Stimulated activated CD8-positive, alpha-beta memory T cell treated with anti-CD3 and anti-CD28 coated beads, Interleukin-4, amount 100 ng/mL, for 4 hours (primary cell): ENCODE results near the gene FBXW8.
A peak's percentile ranks its signal among the peaks of the same experiment; 100 is the strongest.
"Not testable (repeated sequence)": the region's sequence is repeated elsewhere in the genome, so short reads cannot be mapped to it uniquely, and the experiment has no call there.

Source experiments
- DNase-seq, 2 donors: peaks; one replicate each; pipeline ENCODE4 v3.0.0-alpha.2; 2020; ENCODE audit warnings: low read depth in 2 of 2, low spot score in 1 of 2

FBXW8 gene

DNA sequence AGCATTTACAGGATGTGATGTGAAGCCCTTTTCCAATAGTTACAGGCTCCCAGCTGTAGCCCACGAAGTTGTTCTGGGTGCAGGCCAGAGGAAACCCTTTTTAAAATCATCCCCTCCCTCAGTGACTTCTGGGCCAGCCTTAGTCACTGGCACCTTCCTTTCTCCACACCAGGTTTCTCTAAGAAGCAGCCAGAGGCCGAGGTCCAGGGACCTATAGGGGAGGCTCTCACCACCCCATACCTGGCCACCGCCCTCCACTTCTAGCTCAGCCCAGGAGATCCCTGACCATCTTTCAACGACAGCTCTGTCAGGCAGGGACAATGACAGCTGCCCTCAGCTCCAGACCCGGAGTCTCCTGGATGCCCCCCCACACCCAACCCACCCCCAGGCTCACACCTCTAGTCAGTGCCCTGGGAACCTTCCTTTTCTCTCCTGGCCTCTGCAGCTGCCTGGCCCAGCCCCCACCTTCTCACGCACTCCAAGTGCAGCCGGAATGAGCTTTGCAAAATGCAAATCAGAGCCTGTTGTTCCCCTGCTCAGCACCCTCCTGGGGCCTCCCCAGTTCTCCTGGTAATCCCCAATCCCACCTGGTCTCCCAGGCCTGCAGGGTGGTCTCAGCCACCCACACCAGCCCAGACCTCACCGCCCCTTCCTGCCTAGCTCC, 141.8 kb downstream of the FBXW8 start:
- DNase-seq: no peak

DNA sequence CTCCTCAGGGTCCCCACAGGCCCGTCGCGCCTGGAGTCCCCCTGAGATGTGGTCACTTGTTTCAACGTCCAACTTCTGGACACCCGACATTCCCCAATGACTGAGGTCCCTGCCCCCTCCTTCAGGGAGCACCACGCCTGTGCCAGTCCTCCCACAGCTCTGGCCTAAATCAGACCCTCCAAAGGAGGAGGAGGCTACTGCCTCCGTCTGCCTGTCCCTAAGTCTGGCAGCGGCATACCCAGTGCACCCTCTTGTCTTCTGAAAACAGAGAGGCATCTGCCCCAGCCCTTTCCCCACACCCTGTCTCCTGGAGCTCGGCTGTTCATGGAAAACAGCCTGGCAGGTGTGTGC, 142.3 kb downstream of the FBXW8 start:
- no peak for DNase-seq

DNA sequence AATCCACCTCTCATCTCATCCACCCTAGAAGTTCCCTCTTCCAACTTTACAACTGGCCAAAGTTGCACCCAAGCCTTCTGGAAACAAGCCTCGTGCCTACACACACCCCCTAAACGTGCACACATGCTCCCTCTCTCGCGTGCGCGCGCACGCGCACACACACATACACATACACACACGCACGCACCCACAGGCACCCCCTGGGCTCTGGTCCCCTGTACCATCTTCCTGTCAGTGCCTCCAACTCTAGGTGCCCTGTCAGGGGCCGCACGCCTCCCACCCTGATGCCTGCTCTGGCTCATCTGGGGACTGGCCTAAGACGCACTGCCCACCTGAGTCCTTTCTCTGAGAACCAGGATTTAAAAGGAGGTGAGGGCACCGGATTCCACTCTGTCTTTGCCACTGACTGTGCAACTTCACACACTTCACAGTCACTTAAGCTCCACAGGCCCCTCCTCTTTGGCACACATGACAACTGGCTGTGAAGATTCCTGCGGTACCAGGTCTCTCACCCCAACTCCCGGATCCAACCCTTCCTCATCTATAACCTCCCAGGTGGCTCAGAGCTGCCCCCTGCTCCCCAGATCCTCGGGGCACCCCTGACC, 142.9 kb downstream of the FBXW8 start:
- no peak for DNase-seq

DNA sequence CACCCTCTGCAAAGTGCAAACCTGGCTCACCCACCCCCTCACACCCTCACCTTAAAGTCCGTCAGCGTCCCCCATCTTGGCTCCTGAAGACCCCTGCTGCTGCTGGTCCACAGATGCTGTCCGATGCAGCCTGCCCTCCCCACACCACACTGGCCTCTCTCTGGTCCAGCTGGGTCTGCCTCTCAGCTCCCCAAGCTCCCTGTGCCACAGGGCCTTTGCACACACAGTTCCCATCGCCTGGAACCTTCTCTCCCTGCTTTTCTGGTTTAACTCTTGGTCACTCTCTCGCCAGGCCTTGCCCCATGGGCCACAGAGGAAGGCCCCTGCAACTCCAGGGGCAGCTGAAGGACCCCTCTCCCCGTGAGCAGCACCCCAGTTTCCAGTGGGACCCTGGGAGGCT, 143.5 kb downstream of the FBXW8 start:
- DNase-seq: no peak

DNA sequence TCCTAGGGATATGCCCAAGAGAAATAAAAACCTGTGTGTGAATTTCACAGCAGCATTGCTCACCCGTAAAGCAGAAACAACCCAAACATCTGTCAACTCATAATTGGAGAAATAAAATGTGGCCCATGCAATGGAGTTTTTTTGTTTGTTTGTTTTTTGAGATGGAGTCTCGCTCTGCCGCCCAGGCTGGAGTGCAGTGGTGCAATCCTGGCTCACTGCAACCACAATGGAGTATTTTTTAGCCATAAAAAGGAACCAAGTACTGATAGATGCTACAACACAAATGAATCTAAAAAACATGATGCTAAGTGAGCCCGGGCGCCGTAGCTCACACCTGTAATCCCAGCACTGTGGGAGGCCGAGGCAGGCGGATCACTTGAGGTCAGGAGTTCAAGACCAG, 146.9 kb downstream of the FBXW8 start:
- not testable (repeated sequence) for DNase-seq

DNA sequence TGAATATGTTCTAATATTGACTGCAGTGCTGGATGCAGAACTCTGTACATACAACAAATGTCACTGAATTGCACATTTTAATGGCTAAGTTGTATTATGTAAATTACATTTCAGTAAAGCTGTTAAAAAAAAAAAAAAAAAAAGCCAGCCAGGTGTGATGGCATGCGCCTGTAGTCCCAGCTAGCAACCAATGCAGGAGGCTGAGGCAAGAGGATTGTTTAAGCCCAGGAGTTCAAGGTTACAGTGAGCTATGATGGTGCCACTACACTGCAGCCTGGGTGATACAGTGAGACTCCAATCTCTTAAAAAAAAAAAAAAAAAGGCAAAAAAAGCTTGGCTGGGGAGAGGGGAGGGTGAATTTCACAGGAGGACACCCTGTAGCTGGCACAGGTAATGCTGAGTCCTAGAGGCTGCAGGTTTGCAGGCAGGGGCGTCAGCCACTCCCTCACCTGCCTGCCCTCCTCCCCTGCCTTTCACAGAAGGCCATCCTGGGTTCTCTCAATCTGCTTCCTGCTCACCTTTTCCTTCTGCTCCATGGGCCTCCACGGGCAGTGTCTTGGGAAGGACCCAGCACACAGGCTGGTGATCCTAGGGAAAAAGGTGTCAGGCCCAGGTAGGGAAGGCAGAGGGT, 147.8 kb downstream of the FBXW8 start:
- no peak for DNase-seq

DNA sequence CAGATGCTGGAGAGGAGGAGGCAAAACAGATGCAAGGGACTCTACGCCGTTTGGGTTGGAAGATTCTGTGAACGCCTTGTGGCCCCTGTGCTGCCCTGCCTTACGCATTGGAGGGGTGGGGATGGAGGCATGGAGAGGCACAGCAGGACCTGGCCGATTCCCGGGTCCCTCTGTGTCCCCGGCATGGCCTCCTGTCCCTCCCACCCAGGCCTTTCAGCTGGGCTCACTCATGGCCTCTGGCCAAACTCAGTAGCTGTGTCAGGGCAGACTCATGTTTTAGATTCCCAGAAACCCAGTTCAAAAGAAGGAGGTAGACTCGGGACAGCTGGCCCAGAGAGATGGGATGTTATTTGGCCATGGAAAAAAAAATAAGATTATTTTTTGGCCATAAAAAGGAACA, 148.4 kb downstream of the FBXW8 start:
- no peak for DNase-seq

DNA sequence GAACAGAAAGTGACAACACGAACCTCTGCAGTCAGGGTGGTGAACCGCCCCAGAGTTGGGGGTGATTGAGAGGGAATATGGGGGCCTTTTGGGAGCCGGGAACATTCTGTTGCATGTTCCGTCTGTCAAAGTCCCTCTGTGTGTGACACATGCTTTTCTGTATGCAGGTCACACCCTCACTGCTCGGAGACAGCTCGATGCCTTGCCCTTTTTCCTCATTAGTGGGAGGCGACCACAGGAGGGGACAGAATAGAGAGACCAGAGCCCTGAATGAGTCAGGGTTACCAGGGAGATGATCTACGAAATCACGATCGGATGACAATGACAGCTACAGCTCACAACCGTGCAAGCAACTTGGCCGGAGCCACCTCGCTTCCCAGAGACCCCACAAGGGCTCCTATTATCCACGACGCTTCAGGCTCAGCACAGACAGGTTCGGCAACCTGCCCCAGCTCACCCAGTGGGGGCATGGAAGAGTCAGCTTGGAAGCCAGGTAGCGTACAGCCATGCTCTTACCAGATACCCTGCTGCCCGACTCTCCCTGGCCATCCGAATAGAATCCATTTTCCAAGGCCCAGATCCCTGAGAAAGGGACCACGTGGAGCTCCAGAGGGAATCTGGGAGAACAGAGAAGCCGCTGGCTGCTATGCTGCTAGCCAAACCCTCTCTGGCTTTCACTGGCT, 149.6 kb downstream of the FBXW8 start:
- no peak for DNase-seq

DNA sequence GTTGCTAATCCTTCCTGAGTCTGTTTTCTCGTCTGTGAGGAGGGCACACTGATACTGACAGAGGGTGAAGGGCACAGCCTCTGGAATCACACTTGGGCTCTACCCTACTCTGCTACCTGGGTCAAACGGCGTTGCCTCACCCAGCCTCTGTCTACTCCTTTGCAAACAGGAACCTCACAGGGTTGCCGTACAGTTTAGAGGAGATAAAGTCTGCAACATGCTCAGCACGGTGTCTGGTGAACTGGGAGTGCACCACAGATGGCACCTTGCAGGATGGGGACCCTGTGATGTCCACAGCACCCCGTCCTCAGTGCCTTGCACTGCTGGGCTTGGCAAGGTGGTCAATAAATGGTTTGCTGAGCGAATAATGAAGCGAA, 150.2 kb downstream of the FBXW8 start:
- no peak for DNase-seq

DNA sequence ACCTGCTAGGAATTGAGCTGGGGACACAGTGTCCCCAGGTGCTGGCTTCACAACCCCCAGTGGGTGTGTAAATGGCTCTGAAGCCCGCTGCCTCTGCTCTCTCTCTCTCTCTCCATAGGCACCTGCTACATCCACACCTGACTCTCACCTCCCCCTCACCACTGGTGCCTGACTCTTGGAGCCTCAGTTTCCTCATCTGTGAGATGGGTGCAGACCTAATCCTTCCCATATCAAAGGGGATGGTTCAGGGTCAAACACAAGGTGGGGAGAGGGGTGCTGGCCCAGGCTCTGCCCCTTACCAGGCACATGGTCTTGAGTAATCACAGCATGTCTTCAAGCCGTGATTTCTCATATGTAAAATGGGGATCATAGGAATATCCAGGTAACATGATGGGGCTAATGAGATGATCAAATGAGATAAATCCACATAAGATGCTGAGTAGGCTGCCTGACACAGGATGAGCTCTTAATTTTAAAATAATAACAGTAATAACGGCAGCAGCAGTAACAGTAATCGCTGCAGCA, 150.9 kb downstream of the FBXW8 start:
- DNase-seq: no peak

DNA sequence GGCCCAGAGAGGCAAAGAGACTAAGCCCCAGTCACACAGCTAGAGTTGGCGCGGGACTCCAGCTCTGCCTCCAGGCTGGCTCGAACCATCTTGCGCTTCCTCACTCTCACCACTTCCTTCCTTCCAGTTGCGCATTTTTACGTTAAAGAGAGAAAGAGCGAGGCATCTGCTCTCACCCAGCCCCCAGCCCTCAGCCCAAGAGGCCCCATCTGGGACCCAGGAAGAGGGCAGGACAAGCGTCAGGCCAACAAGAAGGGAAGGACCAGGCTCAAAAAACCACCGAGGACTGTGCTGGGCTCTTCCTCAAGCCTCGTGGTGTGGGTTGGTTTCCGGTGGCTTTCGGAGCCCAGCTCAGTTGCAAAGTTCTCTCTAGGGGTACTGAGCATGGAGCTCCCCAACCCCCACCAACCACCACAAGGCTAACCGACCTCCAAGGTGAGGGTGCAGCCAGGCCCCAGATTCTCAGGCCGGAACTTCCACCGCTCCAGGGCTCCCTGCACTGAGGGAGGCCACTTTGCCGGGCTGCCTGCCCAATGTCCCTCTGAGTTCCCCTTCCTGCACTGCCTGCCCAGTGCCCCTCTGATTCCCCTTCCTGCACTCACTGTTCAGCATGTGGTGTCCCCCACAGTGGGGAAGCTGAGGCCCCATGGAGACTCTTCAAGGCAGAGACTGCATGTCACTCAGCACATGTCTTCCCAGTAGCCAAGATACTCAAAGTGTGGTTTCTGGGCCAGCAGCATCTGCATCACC, 152.6 kb downstream of the FBXW8 start:
- peak in 1 of 2 donors; percentile 2 for DNase-seq

DNA sequence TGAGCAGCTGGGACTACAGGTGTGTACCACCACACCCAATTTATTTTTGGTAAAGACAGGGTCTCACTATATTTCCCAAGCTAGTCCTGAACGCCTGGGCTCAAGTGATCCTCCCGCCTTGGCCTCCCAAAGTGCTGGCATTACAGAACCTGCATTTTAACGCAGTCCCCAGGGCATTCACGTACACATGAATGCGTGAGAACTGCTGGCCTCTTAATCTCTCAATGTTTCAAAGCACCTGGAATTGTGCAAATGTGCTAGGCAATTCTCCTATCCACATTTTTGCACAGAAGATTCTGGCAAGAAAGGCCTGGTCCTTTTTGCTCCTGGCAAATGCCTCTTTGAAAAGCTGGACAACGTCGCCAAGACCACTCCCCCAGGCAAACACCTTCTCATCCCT, 153.3 kb downstream of the FBXW8 start:
- DNase-seq: no peak

DNA sequence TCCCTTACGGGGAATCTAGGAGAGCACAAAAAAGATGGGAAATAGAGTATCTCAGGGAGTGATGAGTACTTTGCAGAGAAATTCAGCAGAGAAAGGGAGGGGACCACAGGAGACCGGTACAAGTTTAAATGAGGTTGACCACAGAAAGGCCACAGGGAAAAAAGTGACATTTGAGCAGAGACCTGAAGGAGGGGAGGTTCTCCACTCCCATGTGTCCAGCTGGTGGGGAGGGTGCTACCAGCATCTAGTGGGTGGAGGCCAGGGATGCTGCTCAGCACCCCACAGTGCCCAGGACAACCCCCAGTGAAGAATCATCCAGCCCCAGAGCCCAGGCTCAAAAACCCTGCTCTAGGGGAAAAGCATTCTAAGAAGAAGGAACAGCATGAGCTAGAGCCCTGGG, 153.8 kb downstream of the FBXW8 start:
- no peak for DNase-seq

DNA sequence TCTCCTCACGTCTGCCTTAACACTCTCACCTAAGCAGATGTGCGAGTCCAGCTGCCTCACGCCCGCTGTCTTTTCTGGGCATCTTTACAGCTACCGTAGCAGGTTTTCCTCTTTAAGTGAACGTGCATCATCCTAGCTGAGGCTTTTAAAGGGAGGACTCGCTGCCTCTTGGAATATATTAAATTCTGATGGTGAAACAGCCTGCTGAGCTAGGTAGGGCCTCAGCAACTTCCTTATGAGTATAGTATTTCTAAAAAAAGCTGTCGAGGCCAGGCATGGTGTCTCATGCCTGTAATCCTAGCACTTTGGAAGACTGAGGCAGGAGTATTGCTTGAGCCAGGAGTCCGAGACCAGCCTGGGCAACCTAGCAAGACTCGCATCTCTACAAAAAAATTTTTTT, 156.3 kb downstream of the FBXW8 start:
- DNase-seq: no peak

DNA sequence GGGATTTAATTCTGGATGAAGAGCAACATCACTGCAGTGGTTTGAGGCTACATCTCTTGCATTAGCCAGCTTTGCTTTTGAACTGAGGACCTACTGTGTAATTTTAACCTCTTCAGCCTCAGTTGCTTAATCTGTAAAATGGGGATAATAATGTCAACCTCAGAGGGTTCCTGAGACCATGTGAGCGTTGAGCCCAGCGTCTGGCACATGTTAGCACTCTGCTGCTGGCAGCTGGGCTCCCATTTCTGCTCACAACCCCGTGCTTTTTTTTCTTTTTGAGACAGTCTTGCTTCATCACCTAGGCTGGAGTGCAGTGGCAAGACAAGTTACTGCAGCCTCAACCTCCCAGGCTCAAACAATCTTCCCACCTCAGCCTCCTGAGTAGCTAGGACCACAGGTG, 156.9 kb downstream of the FBXW8 start:
- no peak for DNase-seq

DNA sequence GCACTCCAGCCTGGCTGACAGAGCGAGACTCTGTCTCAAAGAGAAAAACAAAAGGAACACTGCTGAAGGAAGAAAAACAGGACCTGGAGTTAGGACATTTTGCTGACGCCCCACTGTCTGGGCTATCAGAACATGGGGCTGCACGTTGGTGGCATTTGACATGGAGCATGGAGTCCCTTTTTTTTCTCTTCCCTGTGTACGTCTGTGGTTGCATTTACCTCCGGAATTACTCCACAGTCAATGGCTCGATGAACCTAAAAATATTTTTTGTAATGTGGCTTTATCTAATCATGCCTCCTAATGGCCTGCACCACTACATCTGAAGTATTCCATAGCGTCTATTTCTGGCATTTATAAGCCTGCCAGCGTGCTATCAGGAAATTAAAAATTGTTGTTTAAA, 157.7 kb downstream of the FBXW8 start:
- no peak for DNase-seq

DNA sequence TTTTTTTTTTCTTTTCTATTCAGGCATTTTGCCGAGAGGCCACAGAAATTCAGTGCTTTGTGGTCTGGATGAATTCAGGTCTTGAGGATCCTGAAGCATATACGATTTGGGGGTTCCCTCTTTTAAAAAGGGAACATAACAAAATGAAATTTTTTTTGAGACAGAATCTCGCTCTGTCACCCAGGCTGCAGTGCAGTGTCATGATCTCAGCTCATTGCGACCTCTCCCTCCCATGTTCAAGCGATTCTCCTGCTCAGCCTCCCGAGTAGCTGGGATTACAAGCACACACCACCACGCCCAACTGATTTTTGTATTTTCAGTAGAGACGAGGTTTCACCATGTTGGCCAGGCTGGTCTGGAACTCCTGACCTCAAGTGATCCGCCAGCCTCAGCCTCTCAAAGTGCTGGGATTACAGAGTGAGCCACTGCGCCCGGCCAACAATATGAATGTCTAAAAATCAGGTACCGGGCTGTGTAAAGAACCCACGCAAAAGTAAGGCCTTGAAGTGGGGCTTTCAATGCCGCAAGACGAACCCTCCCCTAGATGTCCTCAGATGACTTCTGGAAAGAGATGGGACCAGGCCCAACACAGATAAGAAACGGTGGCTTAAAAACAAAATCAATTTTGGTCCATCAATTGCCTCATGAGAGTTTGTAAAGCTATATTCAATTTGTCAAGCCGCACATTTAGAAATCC, 158.5 kb downstream of the FBXW8 start:
- no peak for DNase-seq

DNA sequence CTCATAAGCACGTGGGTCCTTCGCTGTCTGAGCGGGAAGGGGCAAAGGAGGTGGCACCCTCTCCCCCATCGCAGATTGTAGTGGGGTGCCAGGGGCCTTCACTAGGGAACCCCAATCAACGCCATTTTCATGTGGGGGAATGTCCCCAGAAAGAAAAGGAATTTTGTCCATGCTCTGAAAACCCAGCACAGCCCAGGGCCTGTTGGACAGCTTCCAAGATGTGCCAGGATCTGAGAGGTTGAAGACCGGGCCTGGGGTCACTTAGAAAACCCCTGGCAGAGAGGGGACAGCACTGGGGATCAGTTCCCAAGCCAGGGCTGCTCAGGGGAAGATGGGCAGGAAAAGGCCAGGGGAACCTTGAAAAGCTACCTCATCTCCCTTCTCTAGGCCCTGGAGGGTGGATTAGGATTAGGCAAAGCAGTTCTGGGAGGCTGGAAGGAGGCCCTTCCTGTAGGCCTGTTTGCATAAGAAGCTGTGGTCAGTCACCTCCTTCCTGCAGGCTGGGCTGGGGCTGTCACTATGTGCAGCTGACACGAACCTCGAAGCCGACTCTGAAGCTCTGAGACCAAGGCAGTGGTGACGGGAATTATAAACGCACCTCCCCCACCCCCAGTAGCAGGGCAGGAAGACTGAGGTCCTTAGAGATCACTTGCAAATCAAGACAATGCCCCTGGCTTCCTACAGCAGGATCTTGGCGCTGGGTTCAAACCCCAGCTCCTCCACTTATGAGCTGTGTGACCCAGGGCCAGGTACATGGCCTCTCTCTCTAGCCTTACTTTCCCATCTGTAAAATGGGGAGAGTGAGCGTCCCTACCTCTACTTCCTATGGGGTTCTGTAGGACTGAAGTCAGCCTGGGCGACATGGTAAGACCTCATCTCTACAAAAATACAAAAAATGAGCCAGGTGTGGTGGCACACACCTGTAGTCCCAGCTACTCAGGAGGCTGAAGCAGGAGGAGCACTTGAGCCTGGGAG, 159.5 kb downstream of the FBXW8 start:
- no peak for DNase-seq

DNA sequence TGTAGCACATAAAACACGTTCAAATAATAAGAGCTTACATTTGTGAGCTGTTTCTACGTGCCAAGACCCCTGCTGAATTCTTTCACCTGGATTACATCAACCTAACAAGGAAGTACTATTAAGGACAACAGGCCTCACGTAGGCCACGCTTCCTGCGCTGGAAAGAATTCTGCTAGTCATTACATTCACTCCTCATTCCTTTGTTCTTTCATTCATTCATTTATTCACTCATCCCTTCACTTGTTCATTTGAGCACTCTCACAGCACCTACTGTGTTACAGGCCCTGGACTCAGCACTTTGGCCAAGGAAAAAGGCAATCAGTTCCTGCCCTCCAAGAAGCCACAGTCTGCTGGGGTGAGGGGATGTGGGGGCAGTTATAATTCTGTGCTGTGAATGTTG, 160.3 kb downstream of the FBXW8 start:
- DNase-seq: no peak

DNA sequence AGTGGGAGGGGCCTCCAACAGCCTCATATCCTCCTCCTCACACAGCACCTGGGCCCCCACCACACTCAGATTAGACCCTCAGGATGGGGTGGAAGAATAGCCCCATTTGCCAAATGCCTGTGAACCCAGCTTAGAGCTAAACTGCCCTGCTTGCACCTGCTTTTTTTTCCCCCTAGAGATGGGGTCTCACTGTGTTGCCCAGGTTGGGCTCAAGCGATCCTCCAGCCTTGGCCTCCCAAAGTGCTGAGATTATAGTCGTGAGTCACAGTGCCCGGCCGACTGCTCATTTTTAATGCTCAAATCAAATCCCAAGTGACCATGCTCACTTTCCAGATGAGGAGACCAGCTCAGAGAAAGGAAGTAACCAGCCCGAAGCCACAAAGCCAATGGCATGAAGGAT, 161.4 kb downstream of the FBXW8 start:
- DNase-seq: no peak
